Suprapubic skin (tissue), 3 donors: ENCODE data around the gene LHPP.

Experiments
- POLR2AphosphoS5 ChIP-seq, 3 donors: sonication (generic); formaldehyde crosslinking; IDR thresholded peaks; one replicate each; pipeline ENCODE4 v1.6.1; 2017; ENCODE audit warnings: antibody characterized with exemption in 3 of 3
- TF ChIP-seq, protein P1 (sequence below), 2 donors: fragments of 200-600 bp in 1 of 2; fragments of 450-650 bp in 1 of 2; sonication (generic) in 1 of 2; IDR thresholded peaks; one replicate each; pipeline ENCODE4 v1.5.1; 2016 to 2019; ENCODE audit warnings: antibody characterized with exemption in 2 of 2, mild to moderate bottlenecking in 1 of 2, moderate library complexity in 1 of 2

DNA sequence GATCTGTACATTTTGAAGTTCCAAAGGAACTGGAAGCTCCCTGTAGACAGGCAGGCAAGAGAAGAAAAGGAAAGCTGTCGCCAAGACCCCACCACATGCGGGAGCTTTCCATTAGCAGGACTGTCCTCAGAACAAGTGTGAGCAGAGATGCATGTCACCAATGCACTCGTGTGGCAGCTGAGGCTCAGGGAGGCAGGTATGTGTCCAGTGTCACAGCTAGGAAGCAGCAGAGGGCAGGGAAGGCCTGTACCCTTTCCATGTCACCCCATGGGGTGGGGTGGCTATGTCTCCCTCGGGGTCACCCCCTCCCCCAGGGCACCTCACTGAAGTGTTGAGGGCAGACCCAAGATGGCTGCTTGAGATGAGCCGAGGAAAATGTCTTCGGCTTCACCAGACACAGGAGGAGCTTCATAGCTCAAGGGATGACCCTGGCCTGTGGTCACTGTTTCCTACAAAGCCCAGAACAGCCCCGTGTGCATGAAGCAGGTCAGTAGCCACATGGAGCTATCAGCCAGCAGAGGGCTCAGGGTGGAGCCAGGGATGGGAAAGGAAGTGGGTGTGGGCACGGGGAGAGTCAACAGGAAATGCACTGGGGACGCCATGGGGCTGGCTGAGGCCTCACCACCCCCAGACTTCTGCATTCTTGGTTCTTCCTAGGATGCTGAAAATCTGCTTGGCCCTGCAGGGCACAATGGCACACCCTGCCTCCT is 186.0 kb downstream of the LHPP start:
- TF ChIP-seq, protein P1, sequence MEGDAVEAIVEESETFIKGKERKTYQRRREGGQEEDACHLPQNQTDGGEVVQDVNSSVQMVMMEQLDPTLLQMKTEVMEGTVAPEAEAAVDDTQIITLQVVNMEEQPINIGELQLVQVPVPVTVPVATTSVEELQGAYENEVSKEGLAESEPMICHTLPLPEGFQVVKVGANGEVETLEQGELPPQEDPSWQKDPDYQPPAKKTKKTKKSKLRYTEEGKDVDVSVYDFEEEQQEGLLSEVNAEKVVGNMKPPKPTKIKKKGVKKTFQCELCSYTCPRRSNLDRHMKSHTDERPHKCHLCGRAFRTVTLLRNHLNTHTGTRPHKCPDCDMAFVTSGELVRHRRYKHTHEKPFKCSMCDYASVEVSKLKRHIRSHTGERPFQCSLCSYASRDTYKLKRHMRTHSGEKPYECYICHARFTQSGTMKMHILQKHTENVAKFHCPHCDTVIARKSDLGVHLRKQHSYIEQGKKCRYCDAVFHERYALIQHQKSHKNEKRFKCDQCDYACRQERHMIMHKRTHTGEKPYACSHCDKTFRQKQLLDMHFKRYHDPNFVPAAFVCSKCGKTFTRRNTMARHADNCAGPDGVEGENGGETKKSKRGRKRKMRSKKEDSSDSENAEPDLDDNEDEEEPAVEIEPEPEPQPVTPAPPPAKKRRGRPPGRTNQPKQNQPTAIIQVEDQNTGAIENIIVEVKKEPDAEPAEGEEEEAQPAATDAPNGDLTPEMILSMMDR (IDR thresholded peaks at IDR 0.05) = peak in 1 of 2 donors; percentile 28
- peak in 1 of 3 donors; percentile 9 for TF ChIP-seq POLR2AphosphoS5 (IDR thresholded peaks at IDR 0.05)
